HL-60 (cell line): ENCODE results near the gene UEVLD.

ENCODE experiments used
- DNase-seq, 2 experiments: peaks; one replicate each; pipeline ENCODE4 v3.0.0-alpha.2; 2010 to 2020; ENCODE audit warnings: low read depth in 1 of 2, low spot score in 1 of 2
- H3K27ac ChIP-seq: fragments of 250-450 bp; sonication (Bioruptor Pico); replicated peaks from 2 replicates; pipeline ENCODE4 v1.5.1; 2020; ENCODE audit warnings: mild to moderate bottlenecking, moderate library complexity
- H3K27me3 ChIP-seq: fragments of 250-450 bp; sonication (Bioruptor Pico); 2 replicates; pipeline ENCODE4 v1.5.1; 2021; ENCODE audit warnings: mild to moderate bottlenecking, moderate library complexity; ENCODE audit not compliant: insufficient read depth, poor library complexity, severe bottlenecking
- H3K4me3 ChIP-seq: replicated peaks from 2 replicates; pipeline ENCODE4 v1.5.1; 2011; ENCODE audit warnings: mild to moderate bottlenecking, control low read depth, low read length; ENCODE audit not compliant: insufficient read depth
- CTCF ChIP-seq: IDR thresholded peaks from one replicate; pipeline ENCODE4 v1.5.1; 2011; ENCODE audit warnings: low read length, control low read depth, inconsistent platforms; ENCODE audit not compliant: insufficient read depth
- GABPA ChIP-seq: IDR thresholded peaks from 2 replicates; pipeline ENCODE4 v1.6.1; 2012; ENCODE audit warnings: low read depth
- POLR2AphosphoS5 ChIP-seq: IDR thresholded peaks from 2 replicates; pipeline ENCODE4 v1.6.1; 2012; ENCODE audit warnings: low read depth
- REST ChIP-seq: IDR thresholded peaks from 2 replicates; pipeline ENCODE4 v1.6.1; 2012; ENCODE audit warnings: low read depth; ENCODE audit not compliant: insufficient replicate concordance
- SPI1 ChIP-seq: IDR thresholded peaks from 2 replicates; pipeline ENCODE4 v1.6.1; 2012; ENCODE audit warnings: low read depth, mild to moderate bottlenecking, borderline replicate concordance

UEVLD gene

GRCh38 chr11:18633256-18634139 lies 45.0 kb upstream of the UEVLD start:
- TF ChIP-seq CTCF (no peak), REST (no peak)
- peak in 1 of 2 experiments; percentile 21 for DNase-seq
- Histone ChIP-seq H3K27ac (peak overlapping the region; percentile 89), H3K4me3 (peak overlapping the region; percentile 99), H3K27me3 (no peaks in the 10 kb centered on the region)

GRCh38 chr11:18632841-18633240 lies 44.3 kb upstream of the UEVLD start:
- DNase-seq, result no peak
- Histone ChIP-seq H3K4me3 (peak overlapping the region; percentile 99), H3K27me3 (no peaks in the 10 kb centered on the region), H3K27ac (no peak overlapping the region)
- TF ChIP-seq SPI1 (no peak), POLR2AphosphoS5 (no peak)

GRCh38 chr11:18624161-18624560 lies 35.6 kb upstream of the UEVLD start:
- Histone ChIP-seq H3K27me3 (no peaks in the 10 kb centered on the region), H3K4me3 (no peak overlapping the region), H3K27ac (no peak overlapping the region)
- TF ChIP-seq POLR2AphosphoS5, result no peak
- TF ChIP-seq SPI1, result no peak
- no peak for TF ChIP-seq GABPA
- TF ChIP-seq REST, result no peak
- no peak for TF ChIP-seq CTCF
- DNase-seq, result no peak

GRCh38 chr11:18623707-18624106 lies 35.2 kb upstream of the UEVLD start:
- no peak overlapping the region for H3K4me3 ChIP-seq
- no peak overlapping the region for H3K27ac ChIP-seq
- no peaks in the 10 kb centered on the region for H3K27me3 ChIP-seq
- TF ChIP-seq SPI1 (no peak), POLR2AphosphoS5 (no peak), REST (no peak)
- no peak for DNase-seq
